Activated CD8-positive, alpha-beta T cell treated with anti-CD3 and anti-CD28 coated beads for 36 hours (primary cell): Measurements from ENCODE around the gene BTBD1. TPM values are rescaled to one million over a fixed set of nuclear protein-coding genes. Genes with fewer than 3 reads are reported as not detected.
A peak's percentile ranks its signal among the peaks of the same experiment; 100 is the strongest.
"Not testable (repeated sequence)": the region's sequence is repeated elsewhere in the genome, so short reads cannot be mapped to it uniquely, and the experiment has no call there.

Experiments used
- ATAC-seq: fragments of 200-7000 bp; cut with Tn5 transposase; one replicate; pipeline ENCODE4 v1.10.0; 2021; ENCODE audit warnings: mild to moderate bottlenecking, moderate library complexity
- CTCF ChIA-PET: fragments of 350-600 bp; sonication (Branson Sonifier 250); formaldehyde crosslinking; loops from one replicate; lab custom pipeline; 2021; ENCODE audit warnings: antibody characterized with exemption; lab: Charles Lee
- POLR2A ChIA-PET: fragments of 350-600 bp; sonication (Branson Sonifier 250); formaldehyde crosslinking; loops from one replicate; lab custom pipeline; 2021; ENCODE audit warnings: antibody characterized with exemption; lab: Charles Lee
- DNase-seq: peaks from one replicate; pipeline ENCODE4 v3.0.0-alpha.2; 2020
- H3K27ac Mint-ChIP-seq: one replicate; pipeline ENCODE4 v1.8.0; 2021; ENCODE audit warnings: mild to moderate bottlenecking, mixed read lengths
- H3K27me3 Mint-ChIP-seq: one replicate; pipeline ENCODE4 v1.8.0; 2021; ENCODE audit warnings: mixed read lengths
- H3K36me3 Mint-ChIP-seq: one replicate; pipeline ENCODE4 v1.8.0; 2021; ENCODE audit warnings: low read depth, mixed read lengths
- H3K4me1 Mint-ChIP-seq: one replicate; pipeline ENCODE4 v1.8.0; 2021; ENCODE audit warnings: low read depth, mixed read lengths
- H3K4me3 Mint-ChIP-seq: one replicate; pipeline ENCODE4 v1.8.0; 2021; ENCODE audit warnings: mild to moderate bottlenecking, moderate library complexity, mixed read lengths
- H3K9me3 Mint-ChIP-seq: one replicate; pipeline ENCODE4 v1.8.0; 2021; ENCODE audit warnings: mixed read lengths
- CTCF ChIP-seq: fragments of 200-600 bp; IDR thresholded peaks from one replicate; pipeline ENCODE4 v1.8.0; 2022; ENCODE audit warnings: antibody characterized with exemption, mild to moderate bottlenecking
- intact Hi-C: fragments of 100-400 bp; cut with micrococcal nuclease; formaldehyde crosslinking; loops from one replicate; pipeline ENCODE4 v1.10.0; 2022
- total RNA-seq, 2 experiments: library from RNA; stranded (reverse); gene quantifications; one replicate each; pipeline ENCODE4 v1.2.3, GENCODE V29; 2021

The BTBD1 gene
- total RNA-seq, 2 experiments from 2014 or later = 63.3 to 63.8 TPM

- no peak for TF ChIP-seq CTCF
- ChIA-PET POLR2A (no interaction called here), CTCF (no interaction called here)
- intact Hi-C loops = no loop called here
- Mint-ChIP-seq H3K36me3 (peaks cover 47% of the 10 kb centered on the region), H3K4me1 (peaks cover 12% of the 10 kb centered on the region), H3K27ac (no peak overlapping the region), H3K4me3 (no peak overlapping the region), H3K9me3 (no peaks in the 10 kb centered on the region), H3K27me3 (no peaks in the 10 kb centered on the region)
- ATAC-seq (no peak), DNase-seq (no peak)
Observed at GRCh38 chr15:83046558-83047127, 20.4 kb downstream of the BTBD1 start.

DNA sequence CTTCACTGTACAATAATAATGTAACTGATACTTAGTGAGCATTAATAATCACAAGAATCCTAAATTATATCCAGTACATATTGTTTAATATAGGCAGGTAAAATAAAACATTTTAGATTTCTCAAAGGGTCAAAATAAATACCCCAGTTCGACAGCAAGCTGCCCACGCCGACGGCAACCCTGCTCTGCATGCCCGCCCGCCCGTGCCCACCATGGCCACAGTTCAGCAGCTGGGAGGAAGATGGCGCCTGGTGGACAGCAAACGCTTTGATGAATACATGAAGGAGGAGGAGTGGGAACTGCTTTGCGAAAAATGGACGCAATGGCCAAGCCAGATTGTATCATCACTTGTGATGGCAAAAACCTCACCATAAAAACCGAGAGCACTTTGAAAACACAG is 22.9 kb downstream of the BTBD1 start:
- POLR2A ChIA-PET = no interaction called here
- no peaks in the 10 kb centered on the region for H3K9me3 Mint-ChIP-seq
- H3K27ac Mint-ChIP-seq = no peak overlapping the region
- intact Hi-C loops = no loop called here
- H3K27me3 Mint-ChIP-seq = no peaks in the 10 kb centered on the region
- H3K4me3 Mint-ChIP-seq = no peak overlapping the region
- CTCF ChIA-PET = no interaction called here
- H3K4me1 Mint-ChIP-seq = peaks cover 19% of the 10 kb centered on the region
- TF ChIP-seq CTCF = no peak
- ATAC-seq (no peak), DNase-seq (no peak)
- peaks cover 64% of the 10 kb centered on the region for H3K36me3 Mint-ChIP-seq

DNA sequence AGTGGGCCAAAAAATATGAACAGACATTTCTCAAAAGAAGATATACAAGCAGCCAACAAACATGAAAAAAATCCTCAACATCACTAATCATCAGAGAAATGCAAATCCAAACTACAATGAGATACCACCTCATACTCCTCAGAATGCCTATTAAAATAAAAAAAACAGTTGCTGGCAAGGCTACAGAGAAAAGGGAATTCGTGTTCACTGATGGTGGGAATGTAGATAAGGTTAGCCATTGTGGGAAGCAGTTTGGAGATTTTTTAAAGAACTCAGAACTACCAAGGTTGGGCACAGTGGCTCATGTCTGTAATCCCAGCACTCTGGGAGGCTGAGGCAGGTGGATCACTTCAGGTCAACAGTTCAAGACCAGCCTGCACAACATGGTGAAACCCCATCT is 27.8 kb downstream of the BTBD1 start:
- H3K4me1 Mint-ChIP-seq = peaks cover 31% of the 10 kb centered on the region
- ATAC-seq (no peak), DNase-seq (no peak)
- peaks cover 66% of the 10 kb centered on the region for H3K36me3 Mint-ChIP-seq
- H3K27me3 Mint-ChIP-seq = no peaks in the 10 kb centered on the region
- ChIA-PET CTCF (no interaction called here), POLR2A (no interaction called here)
- H3K9me3 Mint-ChIP-seq = peaks cover 4% of the 10 kb centered on the region
- no peak for TF ChIP-seq CTCF
- peak overlapping the region; percentile 73 for H3K27ac Mint-ChIP-seq
- intact Hi-C loops = no loop called here
- H3K4me3 Mint-ChIP-seq = no peak overlapping the region

DNA sequence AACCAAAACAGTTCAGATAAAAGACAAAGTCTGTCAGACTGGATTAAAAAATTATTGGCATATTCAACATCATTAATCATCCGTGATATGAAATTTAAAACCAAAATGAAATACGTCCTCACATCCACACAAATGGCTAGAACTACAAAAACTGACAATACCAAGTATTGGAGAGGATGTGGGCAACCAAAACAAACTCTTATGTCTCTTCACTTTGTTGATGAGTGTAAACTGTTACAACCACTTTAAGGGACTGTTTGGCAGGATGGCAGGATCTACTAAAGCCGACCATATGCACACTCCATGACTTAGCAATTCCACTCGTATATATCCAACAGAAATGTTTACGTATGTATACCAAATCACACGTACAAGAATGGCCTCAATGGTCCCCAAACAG is 30.8 kb downstream of the BTBD1 start:
- no peak for TF ChIP-seq CTCF
- Mint-ChIP-seq H3K27ac (peak overlapping the region; percentile 52), H3K27me3 (no peaks in the 10 kb centered on the region), H3K4me1 (peaks cover 31% of the 10 kb centered on the region), H3K4me3 (no peak overlapping the region), H3K36me3 (peaks cover 68% of the 10 kb centered on the region), H3K9me3 (peaks cover 4% of the 10 kb centered on the region)
- ChIA-PET POLR2A (interaction anchor here (0.6 kb wide), 1 partner anchor 83 kb away, joined by 4 read pairs; no protein-coding TSS in a partner anchor), CTCF (interaction anchor here (0.6 kb wide), 1 partner anchor 1606 kb away, joined by 3 read pairs; no protein-coding TSS in a partner anchor)
- intact Hi-C loops = no loop called here
- DNase-seq = no peak
- ATAC-seq = peak; percentile 49

DNA sequence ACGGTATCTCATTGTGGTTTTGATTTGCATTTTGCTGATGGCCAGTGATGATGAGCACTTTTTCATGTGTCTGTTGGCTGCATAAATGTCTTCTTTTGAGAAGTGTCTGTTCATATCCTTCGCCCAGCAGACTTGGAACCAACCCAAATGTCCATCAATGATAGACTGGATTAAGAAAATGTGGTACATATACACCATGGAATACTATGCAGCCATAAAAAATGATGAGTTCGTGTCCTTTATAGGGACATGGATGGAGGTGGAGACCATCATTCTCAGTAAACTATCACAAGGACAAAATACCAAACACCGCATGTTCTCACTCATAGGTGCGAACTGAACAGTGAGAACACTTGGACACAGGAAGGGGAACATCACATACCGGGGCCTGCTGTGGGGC is 35.8 kb downstream of the BTBD1 start:
- H3K9me3 Mint-ChIP-seq, H3K4me1 Mint-ChIP-seq, H3K27ac Mint-ChIP-seq, CTCF ChIA-PET, H3K4me3 Mint-ChIP-seq, DNase-seq, intact Hi-C loops, ATAC-seq, H3K27me3 Mint-ChIP-seq: not testable (repeated sequence)
- peaks cover 51% of the 10 kb centered on the region for H3K36me3 Mint-ChIP-seq
- POLR2A ChIA-PET = interaction anchor here (0.8 kb wide), 1 partner anchor 41 kb away, joined by 4 read pairs; no protein-coding TSS in a partner anchor
